HG02973 (cell line): ENCODE results near the gene MYL7.

Experiments used
- ATAC-seq: cut with Tn5 transposase; IDR thresholded peaks from one replicate; pipeline ENCODE4 v1.9.1; 2021; ENCODE audit warnings: moderate library complexity; ENCODE audit not compliant: unreplicated experiment

MYL7 gene

DNA sequence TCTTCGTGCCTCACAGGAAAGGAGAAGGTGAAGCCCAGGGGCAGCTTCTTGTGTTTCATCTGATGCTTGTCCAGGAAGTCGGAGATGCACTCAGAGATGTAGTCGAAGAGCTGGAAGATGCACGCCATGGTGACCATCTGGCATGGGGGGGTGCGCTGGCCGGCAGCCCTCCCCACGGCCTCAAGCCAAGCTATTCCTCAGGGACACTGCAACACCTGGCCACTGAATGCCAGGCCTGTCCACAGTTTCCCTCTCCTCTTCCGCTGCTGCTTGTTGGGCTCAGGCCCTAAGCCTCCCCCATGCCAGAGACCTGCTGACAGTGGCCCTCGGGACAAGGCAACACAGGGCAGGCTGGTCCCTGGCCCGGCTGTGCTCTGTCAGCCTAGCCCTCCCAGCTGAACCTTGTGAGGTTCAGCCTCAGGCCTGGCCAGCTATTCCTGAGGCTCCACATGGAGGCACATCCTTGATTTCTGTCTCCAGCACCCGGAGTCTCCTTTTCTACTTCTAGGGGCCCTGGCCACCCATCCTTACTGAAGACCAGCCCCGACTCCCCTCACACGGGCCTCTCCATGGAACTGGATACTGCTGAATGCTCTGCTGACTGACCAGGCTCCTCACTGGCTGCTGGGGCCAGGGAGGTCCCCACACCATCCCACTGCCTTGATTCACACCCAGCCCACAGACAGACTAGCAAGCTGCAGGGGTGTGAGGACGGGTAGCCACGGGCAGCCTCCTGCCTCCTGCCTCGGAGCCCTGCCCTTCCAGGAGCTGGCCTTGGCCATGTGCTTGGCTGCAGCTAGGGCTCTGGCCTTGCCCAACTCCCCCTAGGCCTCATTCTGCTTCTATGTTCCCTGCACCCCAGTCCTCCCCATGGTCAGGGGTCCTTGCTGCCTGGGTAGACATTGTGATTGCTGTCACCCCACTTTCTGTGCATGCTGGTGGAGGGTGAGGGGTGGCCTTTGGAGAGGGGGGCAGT is 10.1 kb upstream of the MYL7 start:
- ATAC-seq = no peak

DNA sequence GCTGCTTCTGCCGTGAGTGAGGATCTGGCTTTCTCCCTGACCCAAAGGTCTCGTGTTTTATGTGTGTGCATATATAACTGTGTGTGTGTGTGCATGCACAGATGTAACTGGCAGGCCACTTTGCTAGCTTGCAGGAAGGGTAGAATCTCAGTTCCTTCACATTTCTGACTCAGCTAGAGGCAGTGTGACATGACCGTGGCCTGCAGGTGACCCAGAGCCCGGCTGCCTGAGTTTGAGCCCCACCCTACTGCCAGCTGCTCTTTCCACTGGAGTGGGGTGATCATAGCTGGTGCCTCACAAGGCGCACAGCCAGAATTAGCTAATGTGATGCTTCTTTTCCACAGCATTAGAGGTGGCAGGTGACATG is 9.3 kb upstream of the MYL7 start:
- no peak for ATAC-seq

DNA sequence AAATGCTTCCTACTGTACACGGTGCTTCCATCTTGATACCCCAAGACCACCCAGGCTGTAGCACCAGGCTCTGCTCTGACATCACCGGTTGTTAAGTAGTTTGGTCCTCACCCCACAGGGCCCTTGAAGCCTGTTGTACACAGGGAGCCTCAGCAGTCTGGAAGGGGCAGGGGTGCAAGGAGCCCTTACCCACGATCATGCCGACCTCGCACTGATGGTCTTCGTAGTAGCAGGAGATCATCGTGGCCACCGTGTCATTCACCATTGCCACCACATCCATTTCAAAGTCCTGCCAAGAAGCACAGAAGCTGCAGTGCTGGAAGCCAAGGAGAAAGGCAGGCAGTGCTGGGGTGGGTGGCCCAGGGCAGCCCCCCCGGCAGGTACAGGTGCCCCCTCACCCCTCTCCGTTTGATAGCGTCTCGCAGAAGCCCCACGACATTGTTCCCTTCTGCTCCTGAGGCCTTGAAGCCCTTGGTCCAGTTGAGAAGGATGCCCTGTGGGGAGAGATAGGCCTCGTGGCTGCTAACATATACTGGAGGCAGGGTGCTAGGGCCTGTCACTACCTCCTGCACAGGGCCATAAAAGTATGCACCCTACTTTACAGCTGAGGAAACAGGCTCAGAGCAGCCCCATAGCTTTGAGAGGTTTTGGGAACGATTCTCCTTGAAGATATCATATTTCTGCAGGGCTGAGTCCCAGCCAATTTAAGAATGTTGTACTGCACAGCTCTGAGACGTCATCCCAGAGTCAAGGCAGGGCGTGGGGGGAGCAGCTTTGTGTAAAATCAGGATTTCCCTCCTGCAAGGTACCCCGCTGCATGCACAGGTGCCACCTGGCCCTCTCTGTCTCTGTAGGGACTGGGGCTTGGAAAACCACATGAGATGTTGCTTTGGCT is 8.7 kb upstream of the MYL7 start:
- ATAC-seq = no peak

DNA sequence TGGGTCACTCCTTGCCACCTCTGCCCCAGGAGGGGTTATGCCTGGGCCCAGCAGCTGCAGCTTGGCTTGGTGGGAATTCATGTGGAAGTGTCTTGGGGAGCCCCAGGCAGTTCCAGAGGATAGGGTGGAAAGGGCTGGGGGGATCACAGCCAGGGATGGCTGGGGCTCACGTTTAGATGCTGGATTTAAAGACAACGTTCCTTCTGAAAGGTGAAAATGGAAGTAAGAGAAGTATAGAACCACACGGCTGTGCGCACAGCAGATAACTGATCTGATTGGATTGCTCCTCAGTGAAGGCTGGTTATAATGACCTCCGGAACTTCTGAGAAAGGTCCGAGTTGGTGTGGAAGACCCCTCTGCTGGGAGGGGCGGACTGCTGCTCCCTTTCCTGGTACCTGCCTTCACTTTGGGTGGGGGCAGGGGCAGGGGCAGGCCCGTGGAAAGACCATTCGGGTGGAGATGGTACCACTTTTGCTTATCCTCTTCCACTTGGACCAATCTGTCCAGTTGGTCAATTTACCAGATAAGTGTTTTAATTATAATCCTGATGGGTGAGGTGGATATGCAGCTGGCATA is 7.9 kb upstream of the MYL7 start:
- no peak for ATAC-seq

DNA sequence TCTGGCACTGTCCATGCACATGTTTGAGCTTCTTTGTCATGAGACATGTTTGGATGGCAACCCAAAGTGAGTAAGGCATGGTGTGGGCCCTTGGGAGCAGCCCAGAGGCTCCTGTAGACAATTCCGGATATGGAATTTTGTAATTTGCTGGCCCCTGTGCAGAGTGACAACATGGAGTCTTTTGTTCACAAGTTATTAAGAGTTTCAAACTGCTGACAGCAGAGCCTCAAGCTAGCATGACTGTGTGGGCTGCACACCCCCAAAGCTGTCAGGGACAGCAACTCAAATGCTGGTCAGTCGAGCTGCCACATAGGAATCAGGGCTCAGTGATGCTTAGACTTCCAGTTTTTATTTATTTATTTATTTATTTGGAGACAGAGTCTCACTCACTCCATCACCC is 7.0 kb upstream of the MYL7 start:
- no peak for ATAC-seq

DNA sequence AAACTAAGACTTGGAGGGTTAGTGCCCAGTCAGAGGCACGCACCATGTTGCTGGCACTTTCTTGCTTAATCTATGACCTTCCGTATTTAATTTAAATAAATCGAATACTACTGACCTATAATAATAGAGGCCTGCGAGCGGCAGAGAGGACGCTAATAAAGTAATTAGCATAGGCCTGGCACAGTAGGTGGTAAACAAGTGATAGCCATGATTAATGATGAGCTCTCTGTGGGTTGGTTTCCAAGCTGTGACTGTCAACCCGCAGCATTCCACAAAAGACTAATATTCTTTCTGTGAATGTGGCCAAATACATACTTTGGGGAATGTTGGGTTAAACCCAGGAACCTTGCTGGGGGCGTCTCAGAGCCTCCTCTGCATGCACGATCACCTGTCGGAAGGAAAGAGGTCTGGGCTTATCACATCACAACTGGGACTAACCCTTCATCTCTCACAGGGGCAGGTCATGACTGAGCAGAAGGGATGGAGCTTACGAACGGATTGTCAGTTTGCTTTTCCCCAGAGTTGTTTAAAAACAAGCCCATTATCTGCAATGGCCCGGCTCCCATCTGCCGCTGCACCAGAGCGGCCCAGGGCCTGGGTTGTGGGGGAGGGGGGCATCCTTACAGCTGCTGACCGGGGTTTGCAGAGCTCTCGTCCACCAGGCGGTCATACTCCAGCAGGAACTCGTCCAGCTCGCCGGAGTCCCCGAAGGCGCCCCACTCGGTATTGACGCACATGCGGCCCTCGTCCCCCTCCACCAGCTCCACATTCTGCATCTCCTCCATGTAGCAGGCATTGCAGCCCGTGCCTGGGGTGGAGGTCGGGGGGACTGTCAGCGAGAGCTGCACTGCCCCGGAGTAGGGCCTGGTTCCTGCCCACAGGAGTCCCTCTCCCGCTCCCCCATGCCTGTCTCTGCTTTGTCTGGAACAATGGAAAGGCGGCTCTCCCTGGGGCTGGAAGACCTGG is 6.2 kb upstream of the MYL7 start:
- no peak for ATAC-seq

DNA sequence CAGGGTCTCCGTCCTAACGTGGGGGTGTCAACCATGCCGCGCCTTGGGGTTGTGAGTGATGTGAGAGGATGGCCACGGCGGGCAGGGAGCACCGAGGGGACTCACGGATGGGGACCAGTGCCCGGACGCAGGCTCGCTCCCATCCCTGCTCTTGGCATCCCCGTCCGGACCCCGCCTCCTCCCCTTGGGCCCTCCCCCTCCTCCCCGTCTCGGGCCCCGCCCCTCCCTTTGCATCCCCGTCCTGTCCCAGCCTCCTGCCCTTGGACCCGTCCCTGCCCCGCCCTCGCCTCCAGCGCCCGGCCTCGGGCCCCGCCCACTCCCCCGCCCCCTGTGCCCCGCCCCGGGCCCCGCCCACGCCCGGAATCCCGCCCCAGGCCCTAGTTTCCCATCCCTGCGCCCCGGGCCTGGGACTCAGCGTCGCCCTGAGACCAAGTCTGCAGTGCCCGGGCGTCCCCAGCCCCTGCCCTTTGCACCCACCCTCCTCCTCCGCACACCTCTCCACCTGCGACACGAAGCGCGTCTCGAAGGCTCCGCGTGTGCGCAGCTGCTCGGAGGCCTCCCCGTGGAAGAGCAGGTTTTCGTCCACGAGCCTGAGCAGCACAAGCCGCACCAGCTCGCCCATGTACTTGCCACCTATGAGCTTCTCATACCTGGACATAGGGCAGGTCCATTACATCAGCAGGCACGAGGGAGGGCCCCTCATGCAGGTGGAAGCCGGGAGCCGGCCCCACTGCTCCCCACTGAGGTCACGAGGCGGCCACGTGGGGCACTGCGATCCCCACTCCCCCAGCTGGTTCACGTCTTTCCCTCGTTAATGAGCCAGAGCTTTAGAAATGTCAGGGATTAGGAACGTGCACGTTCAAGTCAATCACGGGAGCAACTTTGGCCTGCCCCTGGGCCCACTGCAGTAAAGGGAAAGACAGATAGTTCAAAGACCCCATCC is 5.1 kb upstream of the MYL7 start:
- no peak for ATAC-seq

DNA sequence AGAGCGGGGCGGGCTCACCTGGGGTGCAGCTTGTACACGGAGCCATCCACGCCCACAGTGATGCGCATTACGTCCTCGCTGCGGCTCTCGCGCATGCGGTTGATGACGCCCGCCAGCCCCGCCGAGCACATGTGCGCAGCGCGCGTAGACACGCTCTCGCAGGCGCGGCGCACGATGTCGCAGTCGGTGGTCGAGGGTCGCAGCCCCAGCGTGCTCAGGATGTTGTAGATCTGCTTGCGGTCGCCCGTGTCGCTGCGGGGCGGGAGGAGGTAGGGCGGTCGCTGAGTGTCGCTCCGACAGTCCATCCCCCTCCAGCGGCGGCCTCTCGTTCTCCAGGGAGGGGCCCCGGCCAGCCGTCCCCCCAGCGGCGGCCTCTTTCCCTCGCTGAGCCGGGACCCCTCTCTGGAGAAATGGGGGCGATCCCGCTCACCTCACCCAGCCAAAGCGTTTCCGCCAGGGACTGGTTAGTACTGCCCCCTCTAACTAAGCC is 4.4 kb upstream of the MYL7 start:
- no peak for ATAC-seq

DNA sequence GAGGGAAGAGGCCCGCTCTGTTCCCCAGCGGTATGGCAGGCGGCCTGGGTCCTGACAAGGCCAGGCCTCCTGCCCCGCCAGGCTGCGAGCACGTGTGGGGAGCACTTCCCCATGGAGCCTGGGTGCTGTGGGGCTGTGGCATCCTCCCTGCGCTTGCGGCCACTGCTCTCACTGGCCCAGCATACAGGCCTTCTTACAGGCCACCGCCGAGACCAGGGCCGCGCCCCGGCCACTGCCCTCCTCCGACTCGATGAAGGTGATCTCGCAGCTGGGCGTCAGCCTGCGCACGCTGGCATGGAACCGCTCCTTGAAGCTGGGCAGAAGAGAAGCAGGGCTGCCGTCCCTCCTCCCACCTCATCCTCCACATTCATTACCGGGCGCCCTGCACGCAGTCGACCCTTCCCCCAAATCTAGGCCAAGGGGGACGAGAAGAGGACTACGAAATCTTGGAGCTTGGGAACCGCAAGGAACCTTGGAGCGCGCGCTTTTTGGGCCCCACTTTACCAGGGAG is 3.9 kb upstream of the MYL7 start:
- ATAC-seq = no peak

DNA sequence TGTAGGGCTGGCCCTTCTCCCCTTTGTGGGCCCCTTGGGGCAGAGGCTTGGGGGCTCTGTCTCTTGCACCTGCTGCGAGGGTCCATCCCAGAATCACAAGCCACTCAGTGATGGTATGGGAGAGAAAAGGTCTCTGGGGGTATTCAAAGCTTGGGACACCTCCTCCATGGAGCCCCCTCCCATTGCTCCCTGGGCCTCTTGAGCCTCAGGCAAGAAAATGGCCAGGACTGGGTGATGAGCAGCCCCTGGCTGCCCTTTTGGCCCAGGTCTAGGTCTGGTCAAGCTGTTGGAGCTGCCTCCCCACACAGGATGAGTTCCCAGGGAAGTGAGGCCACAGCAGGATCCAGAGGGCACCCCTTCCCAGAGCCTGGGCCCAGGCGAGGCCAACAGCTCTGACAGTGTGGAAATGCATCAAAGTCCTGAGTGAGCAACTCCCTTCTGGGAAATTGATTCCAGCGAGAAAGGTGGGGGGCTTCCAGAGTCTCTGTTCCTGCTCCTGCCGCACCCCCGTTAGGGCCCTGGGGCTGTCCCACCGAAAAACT is 3.4 kb upstream of the MYL7 start:
- no peak for ATAC-seq

DNA sequence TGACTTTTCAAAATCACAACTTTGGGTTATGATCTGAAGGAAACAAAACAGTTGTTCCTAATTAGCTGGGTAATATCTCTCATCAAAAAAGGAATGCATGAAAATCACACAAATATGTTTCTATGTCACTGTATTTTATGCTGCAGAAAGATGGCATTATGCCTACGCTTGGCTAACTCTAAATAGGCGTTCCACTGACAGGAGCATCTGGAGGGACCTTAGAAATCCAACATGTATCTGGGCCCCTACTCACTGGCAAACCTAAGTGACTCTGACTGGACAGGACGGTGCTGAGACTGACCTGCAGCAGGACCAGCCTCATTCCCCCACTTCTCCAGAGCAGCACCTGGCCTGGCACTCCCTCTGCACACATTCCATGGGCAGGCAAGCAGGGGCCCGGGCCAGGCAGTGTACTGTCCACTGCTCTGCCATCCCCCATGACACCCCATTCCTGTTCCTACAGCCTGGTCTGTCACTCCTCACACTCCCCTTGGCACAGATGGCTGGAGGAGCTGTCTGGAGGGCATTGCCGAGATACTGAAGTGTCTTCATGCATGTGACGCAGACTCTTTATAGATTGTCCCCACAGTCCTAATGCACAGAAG is 2.6 kb upstream of the MYL7 start:
- no peak for ATAC-seq

DNA sequence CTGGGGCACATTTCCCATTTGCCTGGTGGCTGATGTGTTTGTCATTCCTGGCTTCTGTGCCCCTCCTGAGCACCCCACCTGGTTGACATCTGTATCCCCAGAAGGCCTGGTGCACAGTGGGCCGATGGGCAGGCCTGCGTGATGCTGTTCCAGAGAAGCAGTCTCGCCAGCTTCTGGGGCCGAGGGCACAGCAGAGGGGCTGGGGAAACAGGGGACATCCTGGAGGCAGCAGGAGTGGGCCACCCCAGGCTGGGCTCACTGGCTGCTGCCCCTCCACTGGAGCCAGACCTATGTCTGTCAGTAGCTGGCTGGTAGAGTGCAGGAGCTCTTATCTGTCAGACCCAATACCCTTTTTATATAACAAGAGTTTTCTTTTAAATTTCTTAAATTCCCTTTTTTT is 896 bp upstream of the MYL7 start:
- no peak for ATAC-seq

DNA sequence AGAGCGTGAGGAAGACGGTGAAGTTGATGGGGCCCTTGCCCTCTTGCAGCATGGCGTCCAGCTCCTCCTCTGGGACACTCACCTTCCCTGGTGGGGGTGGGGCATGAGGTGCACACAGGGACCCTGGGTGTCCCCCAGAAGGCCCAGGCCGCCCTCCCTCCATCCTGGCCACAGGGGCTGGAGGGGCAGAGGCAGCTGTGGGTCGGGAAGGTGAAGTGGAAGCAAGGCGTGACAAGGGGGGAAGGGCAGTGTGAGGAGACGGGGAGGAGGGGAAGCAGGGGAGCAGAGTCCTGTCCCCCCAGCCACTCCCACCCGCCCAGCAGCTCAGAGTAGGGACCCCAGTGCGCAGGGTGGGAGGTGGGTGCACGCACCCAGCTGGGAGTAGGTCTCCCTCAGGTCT is 791 bp downstream of the MYL7 start:
- no peak for ATAC-seq

DNA sequence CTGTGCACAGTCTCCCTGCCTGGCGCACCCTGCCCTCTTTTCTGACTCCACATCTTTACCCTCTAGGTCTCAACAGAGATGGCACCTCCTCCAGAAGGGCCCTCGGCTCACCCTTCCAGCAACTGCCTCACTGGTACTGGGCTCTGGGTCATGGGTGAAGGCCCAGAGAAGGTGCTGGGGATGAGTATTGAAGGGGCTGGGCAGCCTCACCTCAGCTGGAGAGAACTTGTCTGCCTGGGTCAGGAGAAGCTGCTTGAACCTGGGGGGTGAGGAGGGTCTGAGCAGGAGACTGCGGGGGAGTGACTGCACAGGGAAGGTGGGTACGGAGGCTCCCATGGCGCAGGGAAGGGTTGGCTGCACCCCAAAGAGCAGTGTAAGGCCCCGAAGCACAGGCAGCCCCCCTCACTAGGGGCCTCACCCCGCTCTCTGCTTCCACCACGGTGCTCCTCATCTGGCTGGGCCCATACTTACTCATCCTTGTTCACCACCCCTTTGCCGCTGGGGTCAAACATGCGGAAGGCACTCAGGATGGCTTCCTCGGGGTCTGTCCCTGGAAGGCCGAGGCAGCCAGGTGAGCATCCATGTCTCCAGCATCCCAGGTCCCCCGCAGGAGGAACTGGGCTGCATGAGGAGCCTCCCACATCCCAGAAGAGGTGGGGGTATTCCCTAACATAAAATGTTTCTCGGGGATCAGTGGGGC is 1.7 kb downstream of the MYL7 start:
- ATAC-seq = no peak

DNA sequence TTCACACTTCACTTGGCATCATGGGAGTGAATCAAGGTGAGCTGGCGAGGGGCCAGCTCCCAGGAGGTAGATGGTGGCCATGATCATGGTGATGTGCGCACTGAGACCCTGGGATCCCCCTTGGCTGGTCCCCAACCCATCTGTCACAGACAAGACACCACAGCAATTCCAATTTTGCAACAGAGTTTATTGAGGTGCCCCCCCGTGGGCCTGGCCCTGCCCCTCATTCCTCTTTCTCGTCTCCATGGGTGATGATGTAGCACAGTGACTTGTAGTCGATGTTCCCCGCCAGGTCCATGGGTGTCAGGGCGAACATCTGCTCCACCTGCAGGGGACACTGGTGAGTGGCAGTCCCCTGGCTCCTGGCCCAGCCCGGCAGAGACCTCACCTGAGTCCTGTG is 2.4 kb downstream of the MYL7 start:
- no peak for ATAC-seq

DNA sequence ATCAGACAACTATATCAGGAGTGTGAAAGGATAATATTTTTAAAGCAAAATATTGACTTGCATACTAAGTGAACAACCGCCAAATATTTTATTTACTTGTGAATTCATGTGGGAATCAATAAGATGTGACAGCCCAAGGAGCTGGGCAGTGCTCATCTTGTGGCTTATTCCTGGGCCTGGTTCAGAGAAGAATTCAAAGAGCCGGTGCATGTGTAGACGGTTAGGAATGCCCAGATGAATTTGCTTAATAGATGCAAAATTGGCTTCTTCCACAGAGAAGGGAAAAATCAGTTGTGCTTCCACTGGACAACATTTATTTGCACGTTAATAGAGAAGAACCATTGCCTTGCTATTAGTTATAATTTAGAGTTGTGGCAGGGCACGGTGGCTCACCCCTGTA is 4.4 kb downstream of the MYL7 start:
- no peak for ATAC-seq

DNA sequence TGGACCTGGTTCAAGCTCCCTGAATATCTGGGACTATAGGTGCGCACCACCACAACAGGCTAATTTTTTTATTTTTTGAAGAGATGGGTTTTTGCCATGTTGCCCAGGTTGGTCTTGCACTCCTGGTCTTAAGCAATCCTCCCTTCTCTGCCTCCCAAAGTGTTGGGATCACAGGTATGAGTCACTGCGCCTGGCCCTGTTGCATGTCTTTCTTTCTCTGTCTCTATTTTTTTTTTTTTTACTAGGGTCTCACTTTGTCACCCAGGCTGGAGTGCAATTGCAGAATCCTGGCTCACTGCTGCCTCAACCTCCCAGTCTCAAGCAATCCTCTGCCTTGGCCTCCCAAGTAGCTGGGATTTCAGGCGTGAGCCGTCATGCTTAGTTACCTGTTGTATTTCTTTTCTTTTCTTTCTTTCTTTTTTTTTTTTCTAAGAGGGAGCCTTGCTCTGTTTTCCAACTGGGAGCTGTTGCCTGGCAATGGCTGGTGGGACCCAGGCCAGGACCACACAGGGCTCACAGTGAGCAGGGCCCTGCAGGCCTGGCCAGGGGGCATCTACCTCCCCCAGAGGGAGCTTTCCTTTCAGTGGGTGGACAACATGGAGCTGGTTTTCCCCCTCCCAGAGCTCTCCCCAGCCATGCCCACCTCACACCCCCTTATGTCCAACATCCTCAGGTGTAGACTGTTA is 6.0 kb downstream of the MYL7 start:
- no peak for ATAC-seq
